ENCODE results near the gene CHI3L1. TPM values are rescaled to one million over a fixed set of nuclear protein-coding genes. Genes with fewer than 3 reads are reported as not detected.

Gene CHI3L1
- total RNA-seq, 2 experiments from 2014 or later = not detected

GRCh38 chr1:203143641-203144040, 42.9 kb downstream of the CHI3L1 start:
- Histone ChIP-seq H3K36me3 (ENCODE audit: insufficient read depth, low read length) (no peaks in the 10 kb centered on the region), H3K4me3 (ENCODE audit: low read depth, low read length, poor library complexity, severe bottlenecking) (no peak overlapping the region), H3K4me2 (ENCODE audit: low read length) (no peak overlapping the region), H3K79me2 (ENCODE audit: insufficient read depth, low read depth, low read length) (no peaks in the 10 kb centered on the region), H3K9me3 (ENCODE audit: low read length) (no peaks in the 10 kb centered on the region), H2AFZ (ENCODE audit: low read length) (no peak overlapping the region), H3K27ac (ENCODE audit: low read depth, low read length, poor library complexity, severe bottlenecking) (no peak overlapping the region), H3K4me1 (ENCODE audit: insufficient read depth, low read length, poor library complexity, severe bottlenecking) (no peaks in the 10 kb centered on the region), H4K20me1 (ENCODE audit: insufficient read depth, low read length) (no peaks in the 10 kb centered on the region), H3K9me2 (ENCODE audit: insufficient read depth, low read length) (no peaks in the 10 kb centered on the region)
- DNase-seq (ENCODE audit: low spot score) = no peak
- intact Hi-C loops (cut with micrococcal nuclease; ENCODE audit: unreplicated experiment) = no loop called here
- ChIA-PET CTCF (ENCODE audit: unreplicated experiment) (no interaction called here), POLR2A (no interaction called here)
- TF ChIP-seq EZH2phosphoT487 (IDR thresholded peaks at IDR 0.05; ENCODE audit: borderline replicate concordance, low read depth, low read length) (no peak), CTCF (conservative IDR thresholded peaks at IDR 0.05; ENCODE audit: low read length) (no peak)
- BruUV-seq (replicated peaks) = no TSS peak

- Histone ChIP-seq H3K4me3 (ENCODE audit: low read depth, low read length, poor library complexity, severe bottlenecking) (no peak overlapping the region), H3K36me3 (ENCODE audit: insufficient read depth, low read length) (no peaks in the 10 kb centered on the region), H3K4me1 (ENCODE audit: insufficient read depth, low read length, poor library complexity, severe bottlenecking) (no peaks in the 10 kb centered on the region), H3K9me3 (ENCODE audit: low read length) (no peaks in the 10 kb centered on the region), H2AFZ (ENCODE audit: low read length) (no peak overlapping the region), H3K4me2 (ENCODE audit: low read length) (no peak overlapping the region), H3K79me2 (ENCODE audit: insufficient read depth, low read depth, low read length) (no peaks in the 10 kb centered on the region), H3K9me2 (ENCODE audit: insufficient read depth, low read length) (no peaks in the 10 kb centered on the region), H4K20me1 (ENCODE audit: insufficient read depth, low read length) (no peaks in the 10 kb centered on the region), H3K27ac (ENCODE audit: low read depth, low read length, poor library complexity, severe bottlenecking) (no peak overlapping the region)
- DNase-seq (ENCODE audit: low spot score) = no peak
- ChIA-PET CTCF (ENCODE audit: unreplicated experiment) (interaction anchor here (0.6 kb wide), 1 partner anchor 183 kb away, joined by 8 read pairs; no protein-coding TSS in a partner anchor), POLR2A (no interaction called here)
- no TSS peak for BruUV-seq (replicated peaks)
- TF ChIP-seq EZH2phosphoT487 (IDR thresholded peaks at IDR 0.05; ENCODE audit: borderline replicate concordance, low read depth, low read length) (no peak), CTCF (conservative IDR thresholded peaks at IDR 0.05; ENCODE audit: low read length) (no peak)
- intact Hi-C loops (cut with micrococcal nuclease; ENCODE audit: unreplicated experiment) = no loop called here
Observed at GRCh38 chr1:203142684-203143408, 43.7 kb downstream of the CHI3L1 start.

GRCh38 chr1:203142124-203142523, 44.4 kb downstream of the CHI3L1 start:
- Histone ChIP-seq H3K9me2 (ENCODE audit: insufficient read depth, low read length) (no peaks in the 10 kb centered on the region), H3K79me2 (ENCODE audit: insufficient read depth, low read depth, low read length) (no peaks in the 10 kb centered on the region), H3K4me2 (ENCODE audit: low read length) (no peak overlapping the region), H4K20me1 (ENCODE audit: insufficient read depth, low read length) (no peaks in the 10 kb centered on the region), H2AFZ (ENCODE audit: low read length) (no peak overlapping the region), H3K4me3 (ENCODE audit: low read depth, low read length, poor library complexity, severe bottlenecking) (no peak overlapping the region), H3K27ac (ENCODE audit: low read depth, low read length, poor library complexity, severe bottlenecking) (no peak overlapping the region), H3K36me3 (ENCODE audit: insufficient read depth, low read length) (no peaks in the 10 kb centered on the region), H3K4me1 (ENCODE audit: insufficient read depth, low read length, poor library complexity, severe bottlenecking) (no peaks in the 10 kb centered on the region), H3K9me3 (ENCODE audit: low read length) (no peaks in the 10 kb centered on the region)
- BruUV-seq (replicated peaks) = no TSS peak
- no peak for DNase-seq (ENCODE audit: low spot score)
- ChIA-PET POLR2A (no interaction called here), CTCF (ENCODE audit: unreplicated experiment) (no interaction called here)
- TF ChIP-seq CTCF (conservative IDR thresholded peaks at IDR 0.05; ENCODE audit: low read length) (no peak), EZH2phosphoT487 (IDR thresholded peaks at IDR 0.05; ENCODE audit: borderline replicate concordance, low read depth, low read length) (no peak)
- intact Hi-C loops (cut with micrococcal nuclease; ENCODE audit: unreplicated experiment) = no loop called here
